Adrenal gland (tissue), 12 donors: Measurements from ENCODE around the gene RUBCNL. TPM values are rescaled to one million over a fixed set of nuclear protein-coding genes. Genes with fewer than 3 reads are reported as not detected.

Experiments
- DNase-seq, 7 donors: peaks; one replicate each; pipeline ENCODE4 v3.0.0-alpha.2; 2019 to 2020
- H3K27ac ChIP-seq, 5 donors: fragments of 200-600 bp; sonication (generic) in 4 of 5; 1 replicate in 3 of 5; 2 replicates in 2 of 5; pipeline versions ENCODE4 v1.5.1 to v1.8.0; 2016 to 2020; ENCODE audit warnings: mild to moderate bottlenecking in 1 of 5
- H3K27me3 ChIP-seq: fragments of 200-600 bp; 2 replicates; pipeline ENCODE4 v1.8.0; 2021
- H3K36me3 ChIP-seq, 2 donors: fragments of 200-600 bp; replicated peaks in 1 of 2; 1 replicate in 1 of 2; 2 replicates in 1 of 2; pipeline versions ENCODE4 v1.5.1 to v1.8.0; 2018 to 2022
- H3K4me1 ChIP-seq, 2 donors: fragments of 200-600 bp; replicated peaks in 1 of 2; 1 replicate in 1 of 2; 2 replicates in 1 of 2; pipeline versions ENCODE4 v1.5.1 to v1.8.0; 2018 to 2021
- H3K4me3 ChIP-seq, 4 donors: fragments of 200-600 bp; sonication (generic) in 3 of 4; one replicate each; pipeline ENCODE4 v1.5.1; 2016 to 2018
- H3K9me3 ChIP-seq, 3 donors: fragments of 200-600 bp; sonication (generic) in 1 of 3; replicated peaks in 1 of 3; 1 replicate in 2 of 3; 2 replicates in 1 of 3; pipeline versions ENCODE4 v1.5.1 to v1.8.0; 2016 to 2021
- CTCF ChIP-seq, 6 experiments: fragments of 450-650 bp in 4 of 6; fragments of 200-600 bp in 2 of 6; sonication (generic) in 1 of 6; IDR thresholded peaks; 1 replicate in 5 of 6; 2 replicates in 1 of 6; pipeline versions ENCODE4 v1.5.1 to v1.8.0; 2016 to 2021; ENCODE audit warnings: antibody characterized with exemption in 6 of 6, mild to moderate bottlenecking in 2 of 6, moderate library complexity in 1 of 6
- POLR2A ChIP-seq, 2 donors: fragments of 450-650 bp; IDR thresholded peaks; one replicate each; pipeline ENCODE4 v1.6.1; 2017; ENCODE audit warnings: antibody characterized with exemption in 2 of 2, mild to moderate bottlenecking in 2 of 2, moderate library complexity in 1 of 2
- WGBS, 4 donors: extraction: QIAGEN DNeasy Blood & Tissue Kit in 2 of 4; methylation state at CpG; one replicate each; pipeline versions ENCODE4 v1.1.5 to v1.1.7; 2013 to 2017; 5-methylcytosine and 5-hydroxymethylcytosine counted together
- intact Hi-C, 2 donors: fragments of 100-400 bp; cut with DNase I; formaldehyde crosslinking; loops; one replicate each; pipeline versions ENCODE4 v1.14.1 to v1.15.0; 2022 to 2023
- polyA plus RNA-seq, 3 donors: library from polyadenylated mRNA; stranded (reverse); fragments of 200-250 nt in 2 of 3; fragments of 350-450 nt in 1 of 3; fragmentation: Illumina TruSeq in 1 of 3; extraction: RNeasy Lipid Tissue Mini Kit (QIAGEN cat#74804) in 1 of 3; gene quantifications; one replicate each; pipeline ENCODE4 v1.2.3, GENCODE V29; 2013 to 2014
- total RNA-seq, 9 donors: library from RNA; depleted of rRNA in 4 of 9; stranded (reverse); fragments of >200 nt in 4 of 9; fragments of 120-200 nt in 1 of 9; fragmentation: NEBNext Ultra II Directional in 1 of 9; extraction: Animal tissue kit (Norgen Biotek cat#: 25700) in 1 of 9; gene quantifications; one replicate each; pipeline versions ENCODE4 v1.1.0 to v1.2.4, GENCODE V29; 2013 to 2023
- donor health status: healthy with polysubstance abuse.
- donor health status: Bipolar disorder and iron deficiency.
- donor health status: DM: yes; HTN: yes; CAD: no.
- donor health status: DM: no; HTN: no; CAD: no.
- donor health status: DM: no; HTN: no; CAD: no.
- donor health status: DM: yes; HTN: yes; CAD: no.

The RUBCNL gene
- total and polyA plus RNA-seq, 12 donors = 0.81 to 7.9 (median 2.9) TPM

- intact Hi-C loops = no loop called here
- Histone ChIP-seq H3K36me3 (no peaks in the 10 kb centered on the region), H3K9me3 (no peaks in the 10 kb centered on the region), H3K4me3 (no peak overlapping the region), H3K4me1 (no peaks in the 10 kb centered on the region), H3K27ac (no peak overlapping the region), H3K27me3 (no peaks in the 10 kb centered on the region)
- no peak for TF ChIP-seq POLR2A (IDR thresholded peaks at IDR 0.05)
- no peak for TF ChIP-seq CTCF (IDR thresholded peaks at IDR 0.05)
- 78 to 87% (median 84%) methylated on average over 5 of the region's 5 CpGs for WGBS, 4 donors
- no peak for DNase-seq
Observed at GRCh38 chr13:46324976-46325375, 62.1 kb downstream of the RUBCNL start.

- intact Hi-C loops = no loop called here
Observed at GRCh38 chr13:46321494-46322225, 65.4 kb downstream of the RUBCNL start.

GRCh38 chr13:46320821-46321220 lies 66.2 kb downstream of the RUBCNL start:
- intact Hi-C loops = no loop called here
- Histone ChIP-seq H3K9me3 (no peaks in the 10 kb centered on the region), H3K27me3 (no peaks in the 10 kb centered on the region), H3K4me3 (no peak overlapping the region), H3K36me3 (no peaks in the 10 kb centered on the region), H3K27ac (no peak overlapping the region), H3K4me1 (no peaks in the 10 kb centered on the region)
- WGBS, 4 donors = 78 to 87% (median 81%) methylated on average over 4 of the region's 4 CpGs
- DNase-seq = no peak
- TF ChIP-seq CTCF (IDR thresholded peaks at IDR 0.05) (no peak), POLR2A (IDR thresholded peaks at IDR 0.05) (no peak)

More at GRCh38 chr13:46321494-46322225, 65.4 kb downstream of the RUBCNL start:
- Histone ChIP-seq H3K4me1 (no peaks in the 10 kb centered on the region), H3K36me3 (no peaks in the 10 kb centered on the region), H3K4me3 (no peak overlapping the region), H3K27ac (no peak overlapping the region), H3K9me3 (no peaks in the 10 kb centered on the region), H3K27me3 (no peaks in the 10 kb centered on the region)
- WGBS, 4 donors = 45 to 54% (median 52%) methylated on average over 17 of the region's 17 CpGs
- TF ChIP-seq POLR2A (IDR thresholded peaks at IDR 0.05) (no peak), CTCF (IDR thresholded peaks at IDR 0.05) (peak; percentile 58 to 77 (median 69))
- DNase-seq = peak; percentile 41 to 81 (median 59)

GRCh38 chr13:46320406-46320805 lies 66.6 kb downstream of the RUBCNL start:
- WGBS, 4 donors = 62 to 71% (median 66%) methylated on average over 3 of the region's 3 CpGs
- Histone ChIP-seq H3K36me3 (no peaks in the 10 kb centered on the region), H3K4me1 (no peaks in the 10 kb centered on the region), H3K4me3 (no peak overlapping the region), H3K27ac (no peak overlapping the region), H3K27me3 (no peaks in the 10 kb centered on the region), H3K9me3 (no peaks in the 10 kb centered on the region)
- no peak for DNase-seq
- no peak for TF ChIP-seq POLR2A (IDR thresholded peaks at IDR 0.05)
- no peak for TF ChIP-seq CTCF (IDR thresholded peaks at IDR 0.05)
- intact Hi-C loops = no loop called here
